Coronary artery (tissue), 2 donors: Measurements from ENCODE around the gene KCNMA1.
A peak's percentile ranks its signal among the peaks of the same experiment; 100 is the strongest.

Experiments
- DNase-seq: peaks from one replicate; pipeline ENCODE4 v3.0.0-alpha.2; 2017; ENCODE audit warnings: low spot score
- H3K27ac ChIP-seq, 2 donors: fragments of 200-600 bp; sonication (generic); one replicate each; pipeline ENCODE4 v1.5.1; 2016 to 2019
- H3K4me3 ChIP-seq: fragments of 200-600 bp; sonication (generic); 2 replicates; pipeline ENCODE4 v1.5.1; 2016; ENCODE audit warnings: mild to moderate bottlenecking, moderate library complexity
- CTCF ChIP-seq: fragments of 200-600 bp; sonication (generic); IDR thresholded peaks from one replicate; pipeline ENCODE4 v1.5.1; 2019; ENCODE audit warnings: antibody characterized with exemption

The KCNMA1 gene

GRCh38 chr10:77245953-77246352 is 391.7 kb downstream of the KCNMA1 start:
- Histone ChIP-seq H3K4me3 (no peak overlapping the region), H3K27ac (peak overlapping the region in 1 of 2 donors; percentile 84)
- no peak for TF ChIP-seq CTCF
- no peak for DNase-seq

DNA sequence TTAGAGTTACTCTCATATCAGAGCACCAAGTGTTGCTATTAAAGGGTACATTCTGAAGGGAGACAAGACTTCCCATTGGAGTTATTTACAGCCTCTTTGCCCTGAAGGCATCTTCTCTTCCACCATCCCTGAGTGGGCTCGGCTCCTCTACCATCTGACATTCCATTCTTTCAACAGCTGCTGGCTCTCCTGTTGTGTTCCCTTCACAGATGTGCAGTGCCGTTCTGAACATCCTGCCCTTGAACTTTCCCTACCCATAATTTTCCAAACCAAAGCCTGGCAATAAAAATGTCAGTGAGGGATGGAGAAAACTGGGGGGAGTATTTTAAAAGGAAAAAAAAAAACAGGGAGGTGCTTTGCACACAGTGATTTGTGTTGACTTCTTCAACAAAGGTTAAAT is 392.9 kb downstream of the KCNMA1 start:
- no peak for TF ChIP-seq CTCF
- Histone ChIP-seq H3K4me3 (no peak overlapping the region), H3K27ac (peak overlapping the region in 1 of 2 donors; percentile 10)
- DNase-seq, result no peak

DNA sequence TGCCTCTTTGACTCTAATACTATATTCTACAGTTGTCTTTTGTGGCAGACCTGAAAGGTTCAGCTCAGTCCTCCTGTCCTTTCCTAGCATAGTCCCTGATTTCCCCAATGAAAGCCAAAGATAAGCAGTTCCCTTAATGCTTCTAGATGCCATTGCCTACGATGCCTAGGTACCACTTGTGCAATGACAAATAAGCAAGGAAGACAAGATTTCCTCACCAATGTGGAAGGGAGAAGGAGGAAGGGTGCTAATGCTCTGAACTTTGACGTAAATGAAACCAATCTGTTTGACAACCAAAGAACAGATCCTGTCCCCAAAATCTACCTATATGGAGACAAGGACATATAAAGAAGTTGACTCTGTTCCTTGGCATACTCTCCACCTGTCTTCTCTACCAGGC is 393.3 kb downstream of the KCNMA1 start:
- no peak for TF ChIP-seq CTCF
- Histone ChIP-seq H3K27ac (peak overlapping the region in 1 of 2 donors; percentile 10), H3K4me3 (no peak overlapping the region)
- no peak for DNase-seq

GRCh38 chr10:77241350-77241725 is 396.3 kb downstream of the KCNMA1 start:
- H3K27ac ChIP-seq, result no peak overlapping the region
- no peak for TF ChIP-seq CTCF
- no peak for DNase-seq
- no peak overlapping the region for H3K4me3 ChIP-seq

DNA sequence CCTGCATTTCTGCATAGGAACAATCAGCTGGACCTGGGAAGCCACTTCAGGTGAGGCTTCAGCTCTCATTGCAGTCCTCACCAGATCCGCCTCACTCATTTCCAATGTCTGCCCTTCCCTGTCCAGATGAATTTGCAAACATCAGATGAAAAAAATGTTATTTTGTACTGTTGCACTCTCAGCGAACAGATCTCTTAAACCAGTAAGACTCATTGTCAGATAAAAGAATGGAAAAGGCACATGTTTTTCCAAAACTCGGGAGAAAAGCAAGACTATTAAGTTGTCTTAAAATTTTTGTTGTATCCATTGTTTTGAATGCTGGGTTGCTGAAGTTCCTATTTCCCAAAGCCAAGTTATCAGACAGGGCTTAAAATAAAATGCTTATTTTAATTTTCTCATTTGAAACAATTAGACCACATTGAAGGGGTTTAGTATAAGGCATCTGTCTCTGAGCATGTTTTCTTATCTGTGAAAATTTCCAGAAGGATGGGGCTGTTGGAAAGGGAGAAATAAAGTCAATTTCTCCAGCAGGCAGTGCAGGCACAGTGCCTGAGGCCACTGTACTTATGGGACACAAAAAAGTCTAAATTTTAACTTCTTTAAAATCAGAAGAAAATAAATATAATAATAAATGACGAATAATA is 396.8 kb downstream of the KCNMA1 start:
- TF ChIP-seq CTCF, result no peak
- no peak for DNase-seq
- no peak overlapping the region for H3K4me3 ChIP-seq
- peak overlapping the region; percentile 72 to 81 for H3K27ac ChIP-seq

DNA sequence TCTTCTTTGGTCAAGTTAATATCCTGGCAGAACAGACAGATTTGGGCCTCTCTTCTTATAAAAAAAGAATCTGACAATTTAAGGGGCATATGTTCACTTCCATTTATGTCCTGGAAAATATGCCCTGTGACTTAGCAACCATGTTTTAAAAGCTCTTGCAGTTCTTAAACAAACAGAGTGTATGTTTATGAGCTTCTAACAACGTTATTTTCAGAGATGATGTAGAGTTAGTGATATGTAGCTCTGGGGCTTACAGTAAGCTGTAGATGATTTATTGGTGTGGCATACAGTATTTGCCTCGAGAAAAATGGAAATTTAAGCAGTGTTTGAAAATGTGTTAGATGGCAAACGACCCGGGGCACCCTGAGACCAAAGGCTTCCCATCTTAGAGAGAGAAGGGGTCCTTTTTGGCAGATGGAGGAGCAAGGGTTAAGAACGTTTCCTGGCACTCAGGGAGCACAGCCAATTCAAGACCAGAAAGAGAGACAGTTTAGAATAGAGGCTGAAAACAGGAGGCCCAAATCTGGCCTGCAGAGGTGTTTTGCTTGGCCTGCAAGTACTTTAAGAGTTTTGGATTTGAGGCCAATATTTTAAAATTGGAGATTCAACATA is 397.5 kb downstream of the KCNMA1 start:
- no peak for TF ChIP-seq CTCF
- Histone ChIP-seq H3K27ac (peak overlapping the region; percentile 72 to 81), H3K4me3 (no peak overlapping the region)
- no peak for DNase-seq

- peak overlapping the region; percentile 44 to 81 for H3K27ac ChIP-seq
- DNase-seq, result no peak
- H3K4me3 ChIP-seq, result no peak overlapping the region
- no peak for TF ChIP-seq CTCF
Observed at GRCh38 chr10:77237120-77237519, 400.5 kb downstream of the KCNMA1 start.
